HepG2 (cell line): ENCODE data around the gene TXNL4A. TPM values are rescaled to one million over a fixed set of nuclear protein-coding genes. Genes with fewer than 3 reads are reported as not detected.

ENCODE experiments used
- ATAC-seq: fragments of 200-7000 bp; cut with Tn5 transposase; 3 replicates; pipeline ENCODE4 v1.9.1; 2020; ENCODE audit warnings: mild to moderate bottlenecking, moderate library complexity
- BruUV-seq: library from RNA; stranded (reverse); fragments of 400-500 nt; replicated peaks from 2 replicates; lab custom pipeline; 2021; lab: Mats Ljungman, UMichigan
- CTCF ChIA-PET: fragments of 300-600 bp; formaldehyde crosslinking; extraction: SDS; loops from one replicate; lab custom pipeline; 2021; ENCODE audit warnings: low total read pairs, inconsistent platforms, low intra/inter-chr PET ratio; lab: Yijun Ruan, JAX
- POLR2A ChIA-PET: fragments of 350-600 bp; sonication (Branson Sonifier 250); formaldehyde crosslinking; loops from one replicate; lab custom pipeline; 2020; ENCODE audit warnings: antibody characterized with exemption, inconsistent platforms; lab: Yijun Ruan, JAX
- DNase-seq: peaks from one replicate; pipeline ENCODE4 v3.0.0-alpha.2; 2015; ENCODE audit warnings: low spot score
- FAIRE-seq: peaks from 3 replicates; lab custom pipeline; 2011; peaks lifted over from hg19 to GRCh38; lab: Jason Lieb, UNC
- H2AFZ ChIP-seq: one replicate; pipeline ENCODE4 v1.6.1; 2011; ENCODE audit warnings: low read length, inconsistent platforms
- H3K27ac ChIP-seq: fragments of 300-600 bp; 3 replicates; pipeline ENCODE4 v1.8.0; 2011; ENCODE audit warnings: mixed run types, mild to moderate bottlenecking, mixed read lengths, low read length, inconsistent platforms; ENCODE audit not compliant: insufficient read depth; ENCODE audit errors: extremely low read length
- H3K27me3 ChIP-seq, 2 experiments: fragments of 200-600 bp in 1 of 2; 2 replicates in 1 of 2; 3 replicates in 1 of 2; pipeline versions ENCODE4 v1.6.0 to v1.8.0; 2011; ENCODE audit warnings: low read length in 2 of 2, mild to moderate bottlenecking in 2 of 2, moderate library complexity in 2 of 2, inconsistent platforms in 1 of 2; ENCODE audit not compliant: insufficient read depth in 2 of 2, control insufficient read depth in 1 of 2
- H3K36me3 ChIP-seq, 2 experiments: fragments of 200-600 bp in 1 of 2; replicated peaks in 1 of 2; 2 replicates in 1 of 2; 3 replicates in 1 of 2; pipeline versions ENCODE4 v1.5.1 to v1.8.0; 2011; ENCODE audit warnings: low read length in 2 of 2, inconsistent platforms in 1 of 2; ENCODE audit not compliant: insufficient read depth in 2 of 2, control insufficient read depth in 1 of 2
- H3K4me1 ChIP-seq: 2 replicates; pipeline ENCODE4 v1.5.1; 2012; ENCODE audit warnings: low read length, inconsistent platforms; ENCODE audit not compliant: insufficient read depth
- H3K4me2 ChIP-seq: 2 replicates; pipeline ENCODE4 v1.6.0; 2011; ENCODE audit warnings: low read depth, low read length, inconsistent platforms
- H3K4me3 ChIP-seq, 3 experiments: fragments of 200-600 bp in 1 of 3; sonication (generic), shearing (Covaris generic) in 1 of 3; replicated peaks in 1 of 3; 2 replicates each; pipeline ENCODE4 v1.5.1; 2011 to 2016; ENCODE audit warnings: low read length in 3 of 3, inconsistent platforms in 2 of 3, low read depth in 2 of 3, mild to moderate bottlenecking in 2 of 3, control low read depth in 1 of 3, mixed read lengths in 1 of 3; ENCODE audit not compliant: insufficient read depth in 1 of 3
- H3K79me2 ChIP-seq: one replicate; pipeline ENCODE4 v1.6.1; 2011; ENCODE audit warnings: low read length, inconsistent platforms; ENCODE audit not compliant: insufficient read depth
- H3K9ac ChIP-seq: 2 replicates; pipeline ENCODE4 v1.6.0; 2011; ENCODE audit warnings: mild to moderate bottlenecking, low read depth, low read length, inconsistent platforms; ENCODE audit not compliant: insufficient read depth
- H3K9me3 ChIP-seq: 2 replicates; pipeline ENCODE4 v1.5.1; 2012; ENCODE audit warnings: mild to moderate bottlenecking, low read length
- H4K20me1 ChIP-seq: 2 replicates; pipeline ENCODE4 v1.6.0; 2011; ENCODE audit warnings: inconsistent platforms, mild to moderate bottlenecking, low read length, moderate library complexity; ENCODE audit not compliant: insufficient read depth
- BHLHE40 ChIP-seq: IDR thresholded peaks from 2 replicates; pipeline ENCODE4 v1.6.1; 2011; ENCODE audit warnings: low read length, improper control_type of control experiment
- HNRNPUL1 ChIP-seq: fragments of 200-400 bp; formaldehyde crosslinking; IDR thresholded peaks from 2 replicates; pipeline ENCODE4 v1.6.1; 2017; ENCODE audit warnings: low read depth, mild to moderate bottlenecking, low read length, moderate library complexity
- MTA1 ChIP-seq: sonication (generic); formaldehyde crosslinking; IDR thresholded peaks from 2 replicates; pipeline ENCODE4 v1.4.0; 2020; ENCODE audit warnings: missing genetic modification reagents, mild to moderate bottlenecking, borderline replicate concordance
- NFE2L2 ChIP-seq: fragments of 150-350 bp; IDR thresholded peaks from 2 replicates; pipeline ENCODE4 v1.6.1; 2014; ENCODE audit warnings: low read length
- NR1H2 ChIP-seq: sonication (generic); formaldehyde crosslinking; IDR thresholded peaks from 2 replicates; pipeline ENCODE4 v1.8.1; 2022; ENCODE audit warnings: low read depth, missing genetic modification reagents, borderline replicate concordance
- PCBP2 ChIP-seq: fragments of 200-400 bp; formaldehyde crosslinking; optimal IDR thresholded peaks from 2 replicates; pipeline ENCODE3; 2018; ENCODE audit warnings: low read length, low read depth; ENCODE audit not compliant: poor library complexity, severe bottlenecking
- PLRG1 ChIP-seq: fragments of 450-650 bp; conservative IDR thresholded peaks from 2 replicates; pipeline ENCODE4 v1.6.1; 2016
- SOX5 ChIP-seq: IDR thresholded peaks from 2 replicates; pipeline ENCODE4 v1.6.1; 2016; ENCODE audit warnings: borderline replicate concordance
- TFAP4 ChIP-seq: sonication (generic); IDR thresholded peaks from 2 replicates; pipeline ENCODE4 v1.6.1; 2016; ENCODE audit warnings: low read depth, borderline replicate concordance
- ZNF572 ChIP-seq: sonication (generic); formaldehyde crosslinking; IDR thresholded peaks from 2 replicates; pipeline ENCODE4 v1.5.1; 2020; ENCODE audit warnings: mild to moderate bottlenecking, missing genetic modification reagents
- ZNF746 ChIP-seq: sonication (generic); formaldehyde crosslinking; IDR thresholded peaks from 2 replicates; pipeline ENCODE4 v1.8.0; 2022; ENCODE audit warnings: mild to moderate bottlenecking, missing genetic modification reagents
- ZSCAN9 ChIP-seq: IDR thresholded peaks from 2 replicates; pipeline ENCODE4 v1.6.1; 2016; ENCODE audit warnings: borderline replicate concordance
- WGBS: methylation state at CpG from one replicate; pipeline ENCODE4 v1.1.6; 2017; ENCODE audit warnings: low lambda C conversion rate; 5-methylcytosine and 5-hydroxymethylcytosine counted together
- in situ Hi-C: cut with HindIII; loops from 2 replicates; pipeline ENCODE4 v1.10.0; 2017; ENCODE audit warnings: low pct_unique_long_range_greater_than_20kb; ENCODE audit not compliant: extremely low pct_ligation_motif_present
- intact Hi-C: fragments of 100-400 bp; cut with micrococcal nuclease; formaldehyde crosslinking; loops from one replicate; pipeline ENCODE4 v1.10.0; 2022; ENCODE audit not compliant: unreplicated experiment
- polyA plus RNA-seq, 8 experiments: library from polyadenylated mRNA; depleted of rRNA in 3 of 8; stranded (reverse) in 7 of 8; unstranded in 1 of 8; fragments of >200 nt; fragmentation: Illumina TruSeq in 4 of 8; extraction: Trizol in 4 of 8; gene quantifications; 2 replicates each; pipeline versions ENCODE4 v1.2.1 to v1.2.3, GENCODE V29; 2011 to 2016; ENCODE audit warnings: low read depth in 4 of 8, missing spikeins in 1 of 8, mixed read lengths in 1 of 8; ENCODE audit not compliant: insufficient read depth in 1 of 8
- total RNA-seq, 5 experiments: library from RNA; depleted of rRNA; stranded (reverse); fragments of >200 nt; fragmentation: Illumina TruSeq; extraction: Trizol; gene quantifications; 2 replicates each; pipeline ENCODE4 v1.2.3, GENCODE V29; 2016; ENCODE audit warnings: low read depth in 1 of 5
- TF ChIP-seq, protein P1 (sequence below): sonication (generic); formaldehyde crosslinking; IDR thresholded peaks from 2 replicates; pipeline ENCODE4 v1.4.0; 2020; ENCODE audit warnings: missing genetic modification reagents
- TF ChIP-seq, protein P2 (sequence below): sonication (generic); formaldehyde crosslinking; IDR thresholded peaks from 2 replicates; pipeline ENCODE4 v1.8.0; 2022; ENCODE audit warnings: mild to moderate bottlenecking, missing genetic modification reagents, borderline replicate concordance
- TF ChIP-seq, protein P3 (sequence below): sonication (generic); formaldehyde crosslinking; IDR thresholded peaks from 2 replicates; pipeline ENCODE4 v1.5.0; 2020; ENCODE audit warnings: mild to moderate bottlenecking, low read depth, missing genetic modification reagents, borderline replicate concordance
- TF ChIP-seq, protein P4 (sequence below): sonication (generic); formaldehyde crosslinking; conservative IDR thresholded peaks from 2 replicates; pipeline ENCODE4 v1.4.0; 2020; ENCODE audit warnings: mild to moderate bottlenecking, missing genetic modification reagents, moderate library complexity

The TXNL4A gene
- total and polyA plus RNA-seq, 2 of the 13 experiments (the other 11 are each of a cell fraction or from before 2014, with no cell fraction given): 172 to 202 TPM

DNA sequence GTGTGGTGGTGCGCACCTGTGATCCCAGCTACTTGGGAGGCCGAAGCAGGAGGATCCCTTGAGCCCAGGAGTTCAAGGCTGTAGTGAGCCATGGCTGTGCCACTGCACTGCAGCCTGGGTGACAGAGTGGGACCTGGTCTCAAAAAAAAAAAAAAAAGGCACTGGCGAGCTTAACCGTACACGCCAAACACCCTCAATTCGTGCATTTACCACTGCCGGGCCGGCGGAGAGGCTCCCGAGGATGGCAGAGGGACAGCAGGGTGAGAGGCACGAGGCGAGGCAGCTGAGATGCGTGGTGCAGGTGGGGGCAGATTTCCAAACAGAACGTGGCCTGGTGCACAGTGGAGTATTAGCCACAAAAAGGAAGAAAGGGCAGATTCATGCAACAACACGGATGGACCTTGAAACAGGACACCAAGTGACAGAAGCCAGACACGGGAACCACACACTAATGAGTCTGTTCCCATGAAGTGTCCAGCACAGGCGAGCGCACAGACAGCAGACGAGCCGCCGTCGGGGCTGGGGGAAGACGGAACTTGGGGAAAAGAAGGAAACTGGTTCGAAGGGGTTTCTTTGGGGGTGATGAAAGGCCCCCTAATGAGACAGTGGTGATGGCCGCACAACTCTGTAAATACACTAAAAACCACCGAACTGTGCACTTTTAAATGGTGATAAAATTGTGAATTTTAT lies 64.3 kb downstream of the TXNL4A start:
- 95% methylated on average over 26 of the region's 26 CpGs for WGBS
- Histone ChIP-seq H3K27me3 (no peaks in the 10 kb centered on the region), H3K4me3 (no peak overlapping the region), H3K9me3 (no peaks in the 10 kb centered on the region), H3K4me1 (no peaks in the 10 kb centered on the region), H4K20me1 (peaks cover 69% of the 10 kb centered on the region), H3K27ac (no peak overlapping the region), H3K9ac (no peak overlapping the region), H3K4me2 (no peak overlapping the region), H3K36me3 (peaks cover 8 to 53% of the 10 kb centered on the region in 2 experiments), H2AFZ (no peak overlapping the region), H3K79me2 (peaks cover 46% of the 10 kb centered on the region)
- intact Hi-C loops: no loop called here
- POLR2A ChIA-PET: no interaction called here
- in situ Hi-C loops: no loop called here
- no TSS peak for BruUV-seq
- CTCF ChIA-PET: no interaction called here
- FAIRE-seq (no peak), ATAC-seq (no peak), DNase-seq (no peak)
- TF ChIP-seq, protein P1, sequence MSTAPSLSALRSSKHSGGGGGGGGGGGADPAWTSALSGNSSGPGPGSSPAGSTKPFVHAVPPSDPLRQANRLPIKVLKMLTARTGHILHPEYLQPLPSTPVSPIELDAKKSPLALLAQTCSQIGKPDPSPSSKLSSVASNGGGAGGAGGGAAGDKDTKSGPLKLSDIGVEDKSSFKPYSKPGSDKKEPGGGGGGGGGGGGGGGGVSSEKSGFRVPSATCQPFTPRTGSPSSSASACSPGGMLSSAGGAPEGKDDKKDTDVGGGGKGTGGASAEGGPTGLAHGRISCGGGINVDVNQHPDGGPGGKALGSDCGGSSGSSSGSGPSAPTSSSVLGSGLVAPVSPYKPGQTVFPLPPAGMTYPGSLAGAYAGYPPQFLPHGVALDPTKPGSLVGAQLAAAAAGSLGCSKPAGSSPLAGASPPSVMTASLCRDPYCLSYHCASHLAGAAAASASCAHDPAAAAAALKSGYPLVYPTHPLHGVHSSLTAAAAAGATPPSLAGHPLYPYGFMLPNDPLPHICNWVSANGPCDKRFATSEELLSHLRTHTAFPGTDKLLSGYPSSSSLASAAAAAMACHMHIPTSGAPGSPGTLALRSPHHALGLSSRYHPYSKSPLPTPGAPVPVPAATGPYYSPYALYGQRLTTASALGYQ (CRISPR knock-in tag): no peak
- no peak for TF ChIP-seq NFE2L2
- TF ChIP-seq, protein P2, sequence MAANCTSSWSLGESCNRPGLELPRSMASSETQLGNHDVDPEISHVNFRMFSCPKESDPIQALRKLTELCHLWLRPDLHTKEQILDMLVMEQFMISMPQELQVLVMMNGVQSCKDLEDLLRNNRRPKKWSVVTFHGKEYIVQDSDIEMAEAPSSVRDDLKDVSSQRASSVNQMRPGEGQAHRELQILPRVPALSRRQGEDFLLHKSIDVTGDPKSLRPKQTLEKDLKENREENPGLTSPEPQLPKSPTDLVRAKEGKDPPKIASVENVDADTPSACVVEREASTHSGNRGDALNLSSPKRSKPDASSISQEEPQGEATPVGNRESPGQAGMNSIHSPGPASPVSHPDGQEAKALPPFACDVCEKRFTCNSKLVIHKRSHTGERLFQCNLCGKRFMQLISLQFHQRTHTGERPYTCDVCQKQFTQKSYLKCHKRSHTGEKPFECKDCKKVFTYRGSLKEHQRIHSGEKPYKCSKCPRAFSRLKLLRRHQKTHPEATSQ (CRISPR knock-in tag): no peak
- no peak for TF ChIP-seq ZNF746 (CRISPR knock-in tag)
- TF ChIP-seq, protein P3, sequence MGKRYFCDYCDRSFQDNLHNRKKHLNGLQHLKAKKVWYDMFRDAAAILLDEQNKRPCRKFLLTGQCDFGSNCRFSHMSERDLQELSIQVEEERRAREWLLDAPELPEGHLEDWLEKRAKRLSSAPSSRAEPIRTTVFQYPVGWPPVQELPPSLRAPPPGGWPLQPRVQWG (CRISPR knock-in tag): no peak
- no peak for TF ChIP-seq PCBP2
- TF ChIP-seq TFAP4: no peak
- no peak for TF ChIP-seq ZNF572 (CRISPR knock-in tag)
- no peak for TF ChIP-seq HNRNPUL1
- TF ChIP-seq, protein P4, sequence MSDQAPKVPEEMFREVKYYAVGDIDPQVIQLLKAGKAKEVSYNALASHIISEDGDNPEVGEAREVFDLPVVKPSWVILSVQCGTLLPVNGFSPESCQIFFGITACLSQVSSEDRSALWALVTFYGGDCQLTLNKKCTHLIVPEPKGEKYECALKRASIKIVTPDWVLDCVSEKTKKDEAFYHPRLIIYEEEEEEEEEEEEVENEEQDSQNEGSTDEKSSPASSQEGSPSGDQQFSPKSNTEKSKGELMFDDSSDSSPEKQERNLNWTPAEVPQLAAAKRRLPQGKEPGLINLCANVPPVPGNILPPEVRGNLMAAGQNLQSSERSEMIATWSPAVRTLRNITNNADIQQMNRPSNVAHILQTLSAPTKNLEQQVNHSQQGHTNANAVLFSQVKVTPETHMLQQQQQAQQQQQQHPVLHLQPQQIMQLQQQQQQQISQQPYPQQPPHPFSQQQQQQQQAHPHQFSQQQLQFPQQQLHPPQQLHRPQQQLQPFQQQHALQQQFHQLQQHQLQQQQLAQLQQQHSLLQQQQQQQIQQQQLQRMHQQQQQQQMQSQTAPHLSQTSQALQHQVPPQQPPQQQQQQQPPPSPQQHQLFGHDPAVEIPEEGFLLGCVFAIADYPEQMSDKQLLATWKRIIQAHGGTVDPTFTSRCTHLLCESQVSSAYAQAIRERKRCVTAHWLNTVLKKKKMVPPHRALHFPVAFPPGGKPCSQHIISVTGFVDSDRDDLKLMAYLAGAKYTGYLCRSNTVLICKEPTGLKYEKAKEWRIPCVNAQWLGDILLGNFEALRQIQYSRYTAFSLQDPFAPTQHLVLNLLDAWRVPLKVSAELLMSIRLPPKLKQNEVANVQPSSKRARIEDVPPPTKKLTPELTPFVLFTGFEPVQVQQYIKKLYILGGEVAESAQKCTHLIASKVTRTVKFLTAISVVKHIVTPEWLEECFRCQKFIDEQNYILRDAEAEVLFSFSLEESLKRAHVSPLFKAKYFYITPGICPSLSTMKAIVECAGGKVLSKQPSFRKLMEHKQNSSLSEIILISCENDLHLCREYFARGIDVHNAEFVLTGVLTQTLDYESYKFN (CRISPR knock-in tag): no peak
- no peak for TF ChIP-seq MTA1 (CRISPR knock-in tag)
- no peak for TF ChIP-seq NR1H2 (CRISPR knock-in tag)
- no peak for TF ChIP-seq PLRG1
- TF ChIP-seq BHLHE40: no peak
- TF ChIP-seq SOX5 (CRISPR knock-in tag): no peak
- no peak for TF ChIP-seq ZSCAN9 (CRISPR knock-in tag)
